ENCODE measurements around the gene ANAPC13.

GRCh38 chr3:134481166-134481565 lies 4.6 kb downstream of the ANAPC13 start:
- TF ChIP-seq CTCF (IDR thresholded peaks at IDR 0.05) (no peak), POLR2A (IDR thresholded peaks at IDR 0.05) (no peak)
